HG02678 (cell line): ENCODE measurements around the gene NAV2.

Experiments used
- ATAC-seq: cut with Tn5 transposase; IDR thresholded peaks from one replicate; pipeline ENCODE4 v1.9.1; 2021; ENCODE audit warnings: mild to moderate bottlenecking, moderate library complexity; ENCODE audit not compliant: unreplicated experiment

NAV2 gene

GRCh38 chr11:20047769-20048154, 335.1 kb downstream of the NAV2 start:
- ATAC-seq: no peak

- ATAC-seq: no peak
These were observed 335.6 kb downstream of the NAV2 start for GRCh38 chr11:20048246-20048645.

- ATAC-seq: no peak
These were observed 336.1 kb downstream of the NAV2 start for GRCh38 chr11:20048707-20049106.

- ATAC-seq: no peak
These were observed 336.6 kb downstream of the NAV2 start for GRCh38 chr11:20049231-20049630.

- ATAC-seq: no peak
These were observed 337.4 kb downstream of the NAV2 start for GRCh38 chr11:20050048-20050447.

GRCh38 chr11:20050551-20051333, 338.1 kb downstream of the NAV2 start:
- ATAC-seq: no peak

GRCh38 chr11:20051469-20052399, 339.1 kb downstream of the NAV2 start:
- no peak for ATAC-seq

- no peak for ATAC-seq
These were observed 340.9 kb downstream of the NAV2 start for GRCh38 chr11:20053572-20053971.

- no peak for ATAC-seq
These were observed 341.9 kb downstream of the NAV2 start for GRCh38 chr11:20054584-20054983.

- ATAC-seq: no peak
These were observed 342.7 kb downstream of the NAV2 start for GRCh38 chr11:20055312-20055711.

- no peak for ATAC-seq
These were observed 343.7 kb downstream of the NAV2 start for GRCh38 chr11:20056109-20056949.

- no peak for ATAC-seq
These were observed 344.6 kb downstream of the NAV2 start for GRCh38 chr11:20056950-20057943.

GRCh38 chr11:20058749-20059458, 346.3 kb downstream of the NAV2 start:
- ATAC-seq: no peak

- ATAC-seq: no peak
These were observed 347.0 kb downstream of the NAV2 start for GRCh38 chr11:20059587-20060021.

- ATAC-seq: no peak
These were observed 347.5 kb downstream of the NAV2 start for GRCh38 chr11:20060181-20060580.

- no peak for ATAC-seq
These were observed 348.1 kb downstream of the NAV2 start for GRCh38 chr11:20060647-20061205.

GRCh38 chr11:20061776-20062175, 349.1 kb downstream of the NAV2 start:
- no peak for ATAC-seq

- ATAC-seq: no peak
These were observed 352.3 kb downstream of the NAV2 start for GRCh38 chr11:20064961-20065405.

GRCh38 chr11:20065406-20065805, 352.8 kb downstream of the NAV2 start:
- no peak for ATAC-seq
